NCI-H187 (cell line): ENCODE data around the gene PRKAG2.

Source experiments
- DNase-seq, 2 experiments: peaks; one replicate each; lab custom pipeline; 2025; lab: John Stamatoyannopoulos, UW

PRKAG2 gene

DNA sequence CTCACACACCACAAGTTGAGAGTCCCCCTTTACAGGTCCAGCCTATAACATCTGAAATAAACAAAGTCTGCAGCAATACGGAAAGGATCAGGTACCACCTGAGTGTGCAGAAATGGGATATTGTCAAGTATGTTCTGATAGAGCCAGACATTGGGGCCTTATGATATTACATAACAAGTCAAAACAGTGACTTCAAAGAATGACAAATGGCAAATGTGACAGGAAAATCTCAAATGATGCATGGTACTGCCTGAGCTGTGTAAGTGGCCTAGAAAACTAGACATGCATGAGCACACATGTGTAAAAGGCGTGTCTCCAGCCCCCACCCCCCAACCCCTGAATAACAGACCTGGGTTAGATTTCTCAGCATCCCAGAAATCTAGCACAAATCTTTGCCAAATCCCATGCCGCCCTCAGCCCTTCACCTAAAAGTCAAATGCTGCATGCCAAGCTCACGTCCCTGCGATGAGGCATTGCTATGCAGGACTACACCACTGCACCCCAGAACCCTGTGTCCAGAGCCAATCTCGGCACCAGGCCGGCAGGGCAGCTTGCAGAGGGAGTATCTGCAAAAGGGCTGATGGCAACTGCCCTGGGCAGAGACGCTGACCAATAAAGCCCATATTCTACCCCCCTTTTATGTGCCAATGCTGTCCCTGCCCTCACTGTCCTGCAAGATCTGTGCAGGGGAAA lies 58.8 kb downstream of the PRKAG2 start:
- DNase-seq: no peak

DNA sequence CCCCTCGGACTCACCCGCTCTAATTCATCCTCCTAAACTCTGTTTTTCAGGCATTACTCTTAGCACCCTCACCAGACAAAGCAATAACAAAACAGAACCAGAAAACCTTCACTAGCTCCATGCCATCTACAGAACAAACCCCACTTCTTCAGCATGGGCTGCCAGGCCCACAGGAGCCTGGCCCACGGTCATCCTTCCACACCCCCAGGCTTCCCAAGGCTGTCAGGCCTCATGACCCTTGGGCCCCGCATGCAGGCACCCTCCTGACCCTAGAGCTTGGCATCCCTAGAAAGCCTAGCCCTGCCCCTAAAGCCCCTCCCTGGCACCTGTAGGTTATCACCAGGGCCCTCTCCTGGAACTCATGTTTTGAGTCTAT lies 59.6 kb downstream of the PRKAG2 start:
- DNase-seq: no peak

DNA sequence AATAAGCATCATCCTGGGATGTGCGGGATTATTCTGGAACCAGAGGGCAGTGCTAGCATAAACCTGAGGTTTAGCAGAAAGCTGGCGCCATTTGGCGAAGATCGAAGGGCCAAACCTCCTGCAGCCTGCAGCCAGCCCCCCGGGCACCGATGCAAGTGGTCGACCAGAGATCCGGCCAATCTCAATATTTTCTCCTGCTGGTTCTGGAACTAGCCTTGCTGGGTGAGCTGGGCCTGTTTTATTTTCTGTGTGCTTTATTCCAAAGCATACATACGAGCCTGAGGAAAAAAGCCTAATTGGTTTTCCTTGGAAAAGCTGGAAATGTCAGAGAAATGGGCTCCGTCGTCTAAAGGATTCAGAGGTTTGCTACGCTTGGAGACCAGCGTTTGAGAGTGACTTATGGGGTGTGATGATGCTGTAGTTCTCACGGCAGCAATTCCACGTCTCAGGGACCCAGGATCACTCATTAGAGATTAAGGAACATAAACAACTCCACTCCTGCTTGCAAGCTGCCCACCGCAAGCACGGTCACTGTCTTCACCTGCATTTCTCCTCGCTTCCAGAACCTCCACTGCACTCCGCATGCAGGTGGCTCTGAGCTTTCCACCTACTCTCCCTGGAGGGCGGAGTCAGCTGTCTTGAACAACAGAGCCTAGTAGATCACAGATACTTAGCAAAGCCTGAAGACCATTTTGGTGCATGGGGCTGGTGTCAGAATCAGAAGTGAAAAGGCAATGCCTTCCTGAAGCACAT lies 60.2 kb downstream of the PRKAG2 start:
- no peak for DNase-seq

DNA sequence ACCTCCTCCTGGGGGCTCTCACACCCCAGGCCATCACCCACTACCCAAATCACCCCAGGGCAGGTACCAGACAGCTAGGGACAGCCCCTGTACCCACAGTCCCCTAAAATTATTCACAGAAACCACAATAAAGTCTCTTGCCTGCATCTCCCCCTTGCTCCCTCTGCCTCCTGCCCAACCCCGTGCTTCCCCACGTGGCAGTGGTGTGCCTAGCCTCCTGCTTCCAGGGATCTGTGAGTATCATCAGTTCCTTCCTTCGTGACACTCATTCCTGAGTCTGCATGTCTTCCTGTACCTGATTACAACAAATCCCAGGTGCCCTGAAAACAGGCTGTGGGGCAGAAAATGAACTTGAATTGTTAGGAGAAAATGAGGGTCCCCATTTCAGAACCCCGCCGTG lies 61.5 kb downstream of the PRKAG2 start:
- DNase-seq: no peak

DNA sequence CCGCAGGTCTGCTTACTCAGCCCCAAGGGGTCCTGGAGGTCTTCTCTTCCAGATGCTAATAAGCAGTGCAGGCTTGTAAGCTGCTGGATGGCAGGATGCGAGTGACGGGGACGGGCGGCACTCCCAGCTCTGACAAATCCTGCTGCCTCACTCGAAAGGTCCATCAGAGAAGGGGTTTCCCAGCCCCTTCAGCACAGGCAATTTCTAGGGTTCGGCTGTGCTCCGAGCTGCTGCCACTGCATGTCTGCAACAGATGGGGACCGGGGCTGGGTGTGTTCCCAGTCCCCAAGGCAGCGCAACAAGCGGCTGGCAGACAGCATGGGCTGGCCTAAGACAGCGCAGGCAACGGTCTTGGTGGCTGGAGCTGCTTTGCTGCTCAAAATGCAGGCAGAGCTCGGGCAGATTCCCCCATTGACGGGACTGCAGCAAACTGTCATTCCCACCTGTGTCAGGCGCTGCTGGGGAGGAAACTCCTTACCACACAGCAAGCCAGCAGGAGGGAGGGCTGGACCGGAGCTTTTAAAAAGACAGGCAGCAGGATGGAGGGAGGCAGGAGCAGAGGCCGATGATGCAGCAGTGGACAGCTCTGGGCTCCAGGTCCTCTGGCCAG lies 62.4 kb downstream of the PRKAG2 start:
- DNase-seq: no peak

DNA sequence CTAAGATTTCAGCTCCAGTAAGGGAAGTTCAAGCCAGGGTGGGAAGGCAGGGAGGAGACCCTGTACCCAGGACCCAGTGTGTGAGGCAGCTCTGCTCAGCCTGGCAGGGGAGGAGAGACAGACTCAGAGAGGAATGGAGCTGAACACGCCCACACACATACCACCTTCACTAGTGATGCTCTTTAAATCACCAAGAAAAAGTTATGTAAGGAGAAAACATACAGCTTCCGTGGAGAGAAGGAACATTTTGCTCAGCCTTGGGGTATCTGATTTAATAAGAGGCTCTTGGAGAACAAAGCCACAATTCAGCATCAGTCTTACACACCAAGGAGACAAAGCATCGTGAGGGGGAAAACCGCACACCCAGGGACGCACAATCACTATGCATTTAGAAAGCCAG lies 62.9 kb downstream of the PRKAG2 start:
- no peak for DNase-seq

DNA sequence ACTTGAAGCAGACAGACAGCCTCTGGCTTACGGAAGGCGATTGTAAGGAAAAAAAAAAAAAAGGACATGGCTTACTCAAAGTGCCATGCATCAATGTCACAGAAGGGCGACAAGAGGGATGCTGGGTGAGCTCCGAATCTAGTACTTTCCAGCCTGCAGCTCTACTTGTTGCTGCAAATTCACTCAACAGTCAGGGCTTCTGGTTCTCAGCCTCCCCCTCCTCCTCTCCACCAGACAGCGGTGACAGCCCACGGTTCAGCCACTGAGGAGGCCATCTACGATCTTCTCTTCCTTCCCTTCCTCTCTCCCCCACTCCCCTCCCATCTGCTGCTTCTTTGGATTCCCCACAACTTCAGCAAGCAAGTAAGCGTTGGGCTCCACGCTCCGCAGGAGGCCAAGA lies 63.5 kb downstream of the PRKAG2 start:
- no peak for DNase-seq

DNA sequence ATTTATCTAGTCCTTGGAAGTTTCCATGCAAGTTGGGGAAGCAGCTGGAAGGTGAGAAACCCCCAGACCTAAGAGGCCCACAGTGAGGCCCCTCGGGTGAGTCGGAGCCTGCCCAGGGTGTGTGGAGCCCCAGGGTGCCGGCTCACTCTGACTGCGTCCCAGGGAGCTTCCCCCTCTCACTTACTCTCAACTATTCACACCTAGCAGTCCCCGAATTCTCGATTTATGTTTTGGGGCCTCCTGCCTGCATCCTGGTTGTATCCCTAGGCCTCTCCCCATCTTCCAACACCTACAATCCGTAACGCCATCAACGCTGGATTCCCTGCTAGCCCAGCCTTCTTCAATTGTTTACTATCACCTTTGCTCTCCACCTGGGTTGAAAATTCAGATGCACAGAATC lies 63.9 kb downstream of the PRKAG2 start:
- no peak for DNase-seq

DNA sequence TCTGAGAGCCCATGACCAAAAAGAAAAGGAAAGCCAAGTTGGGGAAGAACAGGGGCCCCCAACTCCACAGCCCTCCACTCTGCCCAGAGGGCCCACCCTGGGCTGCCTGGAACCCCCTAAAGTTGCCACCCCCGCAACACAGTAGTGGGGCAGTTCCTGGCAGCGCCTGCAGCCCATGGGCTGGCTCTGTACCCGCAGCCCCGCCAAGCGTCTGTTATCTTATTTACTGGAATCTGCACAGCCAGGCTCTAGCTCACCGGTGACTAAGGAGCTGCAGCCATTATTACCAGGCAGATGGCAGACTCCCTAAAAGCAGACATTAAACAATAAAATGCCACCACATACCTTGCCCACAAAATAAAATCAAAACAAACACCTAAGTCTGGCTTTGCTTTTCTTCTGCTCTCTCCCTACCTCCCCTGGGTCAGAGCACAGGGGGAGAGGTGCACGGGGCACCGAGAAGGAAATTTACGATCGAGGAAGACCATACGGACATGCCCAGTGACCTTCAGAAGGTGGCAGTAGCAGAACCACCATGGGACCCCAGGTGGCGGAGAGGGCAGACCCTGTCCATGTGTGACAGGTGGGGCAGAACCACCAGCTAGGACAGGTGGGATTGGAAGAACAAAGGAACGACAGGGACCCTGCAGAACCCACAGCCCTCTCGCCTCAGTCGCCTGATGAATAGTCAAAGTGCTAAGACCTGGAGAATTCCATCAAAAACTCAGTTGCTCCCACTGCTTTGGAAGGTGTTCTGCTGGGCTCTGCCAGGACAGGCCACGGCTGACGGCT lies 66.3 kb downstream of the PRKAG2 start:
- DNase-seq: no peak

DNA sequence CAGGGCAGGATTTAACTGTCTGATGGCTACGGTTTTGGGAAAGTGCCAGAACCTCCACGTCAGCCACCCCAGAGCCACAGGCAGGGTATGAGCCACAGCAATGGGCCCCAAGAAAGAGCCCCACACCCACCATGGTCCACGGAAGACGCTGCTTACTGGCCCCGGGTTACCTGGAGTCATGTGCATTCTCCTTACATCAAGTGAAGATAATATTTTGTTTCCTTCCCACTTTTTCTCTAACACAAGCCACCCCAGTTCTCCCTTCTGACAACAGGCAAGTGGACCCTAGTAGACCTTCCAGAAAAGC lies 67.1 kb downstream of the PRKAG2 start:
- DNase-seq: no peak

DNA sequence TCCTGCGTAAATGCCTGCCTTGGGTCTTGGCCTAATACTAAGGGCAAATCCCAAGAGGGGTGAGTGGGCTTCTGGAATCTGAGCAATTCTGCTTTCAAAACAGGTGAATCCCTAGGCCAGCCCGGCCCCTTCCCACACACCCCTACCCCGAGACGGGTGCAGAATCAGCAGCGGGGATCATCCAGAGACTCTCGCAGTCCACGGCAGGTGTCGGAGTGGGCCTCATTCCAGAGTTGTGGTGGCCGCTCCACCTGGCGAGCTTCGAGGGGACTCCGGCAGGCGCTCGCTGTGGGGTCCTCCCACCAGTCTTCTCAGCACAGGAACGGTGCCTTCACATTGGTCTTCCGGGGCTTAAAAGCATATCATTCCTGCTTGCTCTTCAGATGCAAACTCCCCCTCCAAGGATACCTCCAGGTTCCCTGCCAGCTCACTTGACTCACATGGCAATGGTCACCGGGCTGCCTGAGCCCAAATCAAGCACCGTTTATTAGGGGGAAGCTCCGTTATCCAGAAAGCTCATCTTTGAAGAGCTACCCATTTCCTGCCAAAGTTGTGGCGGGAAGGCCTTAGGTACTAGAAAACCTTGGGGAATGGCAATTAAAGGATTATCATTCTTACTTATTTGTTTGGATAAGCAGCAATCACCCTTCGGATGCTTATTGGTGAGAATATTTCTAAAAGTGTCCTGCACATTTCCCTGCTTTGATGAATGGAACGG lies 67.6 kb downstream of the PRKAG2 start:
- DNase-seq: no peak

DNA sequence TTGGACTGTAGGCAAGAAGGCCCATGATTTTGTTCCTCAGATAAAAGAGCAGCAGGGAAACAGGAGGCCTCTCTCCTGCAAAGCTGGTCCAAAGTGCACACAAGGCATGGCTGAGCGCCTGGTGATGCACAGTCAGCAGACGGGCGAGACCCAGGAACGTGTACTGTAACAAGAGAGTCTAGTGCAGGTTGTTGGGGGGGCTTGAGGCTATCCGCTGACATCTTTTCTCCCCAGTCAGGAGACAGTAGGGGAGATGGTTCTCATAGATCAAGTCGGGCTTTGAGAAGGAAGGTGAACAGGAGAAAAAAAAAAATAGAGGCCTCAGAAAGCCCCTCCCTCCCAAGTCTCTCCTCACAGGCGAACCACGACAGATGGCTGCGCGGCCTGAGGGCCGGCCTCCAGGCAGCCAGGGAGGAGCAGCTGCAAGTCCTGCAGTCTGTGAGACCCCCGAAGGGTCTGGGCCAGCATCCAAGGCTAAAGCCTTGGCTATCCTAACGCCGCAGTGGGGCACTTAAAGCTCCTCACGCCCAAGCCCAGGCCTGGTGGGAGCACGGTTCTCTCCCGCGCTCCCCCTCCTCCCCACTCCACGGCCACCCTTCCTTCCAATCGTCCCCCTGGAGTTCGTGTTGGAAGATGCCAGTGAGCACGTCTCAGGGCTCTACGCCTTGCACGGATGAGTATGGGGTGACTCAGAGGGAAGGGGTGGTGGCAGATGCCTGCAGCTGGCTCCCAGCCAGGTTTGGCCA lies 68.3 kb downstream of the PRKAG2 start:
- no peak for DNase-seq

DNA sequence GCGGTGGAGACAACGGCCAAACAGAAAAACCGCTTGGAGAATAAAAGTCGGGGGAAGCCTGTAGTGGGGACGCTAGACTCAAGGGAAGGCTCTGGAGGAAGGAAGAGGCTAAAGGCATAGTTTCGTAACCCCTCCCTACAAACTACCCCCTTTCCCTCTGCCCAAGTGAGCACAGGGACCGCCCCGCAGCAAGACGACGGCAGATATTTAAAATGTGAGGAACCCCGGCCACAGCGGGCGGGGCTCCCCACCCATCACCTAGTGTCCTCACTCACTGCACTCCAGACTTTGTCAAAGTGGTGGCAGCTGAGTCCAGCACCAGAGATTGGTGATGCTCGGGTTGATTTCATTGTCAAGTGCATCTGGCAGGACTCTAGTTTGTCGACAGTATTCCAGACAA lies 69.1 kb downstream of the PRKAG2 start:
- DNase-seq: no peak

DNA sequence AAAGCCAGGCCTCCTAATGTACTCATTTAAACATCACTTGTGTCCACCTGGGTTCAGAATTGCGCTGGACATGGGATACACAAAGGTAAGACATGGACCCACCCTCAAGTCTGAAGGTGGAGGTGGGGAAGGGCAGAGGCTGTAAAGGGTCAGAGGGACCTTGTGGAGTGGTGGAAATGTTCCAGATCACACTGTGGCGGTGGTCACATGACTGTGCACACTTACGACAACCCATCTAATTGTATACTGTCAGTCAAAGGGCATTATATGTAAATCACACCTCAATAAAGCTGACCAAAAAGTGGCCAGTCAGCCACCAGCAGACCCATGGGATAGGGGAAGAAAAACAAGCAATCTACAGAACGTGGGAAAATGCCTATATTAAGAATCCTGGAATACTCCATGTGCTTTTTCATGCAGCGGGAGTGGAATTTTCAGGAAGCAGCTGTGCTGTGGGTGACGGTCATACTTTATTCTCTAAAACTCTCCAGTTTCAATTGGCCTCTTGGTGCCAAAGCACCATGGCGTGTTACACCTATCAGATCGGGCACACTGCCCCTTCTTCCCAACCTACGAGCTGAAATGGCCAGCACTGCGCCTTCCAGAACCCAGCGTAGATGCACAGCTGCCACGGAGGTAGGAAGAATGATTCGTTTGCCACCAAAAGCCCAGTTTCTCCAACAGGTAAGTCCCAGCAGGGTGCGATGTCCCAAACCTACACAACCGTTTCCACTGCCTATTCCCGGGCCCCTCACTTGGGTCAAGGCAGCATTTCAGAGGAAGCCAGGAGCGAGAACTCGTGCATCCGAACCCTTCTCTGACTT lies 69.8 kb downstream of the PRKAG2 start:
- no peak for DNase-seq

DNA sequence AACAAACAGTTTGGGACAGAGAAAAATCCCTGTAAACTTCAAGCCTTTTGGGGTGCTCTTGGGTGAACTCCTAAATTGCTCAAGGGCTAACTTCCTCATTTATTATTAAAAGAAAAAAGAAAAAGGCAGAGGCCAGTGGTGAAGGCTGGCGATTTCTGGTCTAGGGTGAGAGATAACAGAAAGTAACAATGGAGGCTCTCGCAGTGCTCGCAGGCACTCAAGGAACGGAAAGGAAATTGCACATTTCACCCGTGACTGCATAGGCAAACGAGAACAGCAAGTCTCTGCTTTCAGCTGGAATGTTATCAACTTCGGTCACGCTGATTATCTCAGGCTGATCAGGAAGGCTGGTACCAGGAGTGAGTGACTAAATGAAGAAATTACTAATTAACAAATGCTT lies 70.7 kb downstream of the PRKAG2 start:
- no peak for DNase-seq

DNA sequence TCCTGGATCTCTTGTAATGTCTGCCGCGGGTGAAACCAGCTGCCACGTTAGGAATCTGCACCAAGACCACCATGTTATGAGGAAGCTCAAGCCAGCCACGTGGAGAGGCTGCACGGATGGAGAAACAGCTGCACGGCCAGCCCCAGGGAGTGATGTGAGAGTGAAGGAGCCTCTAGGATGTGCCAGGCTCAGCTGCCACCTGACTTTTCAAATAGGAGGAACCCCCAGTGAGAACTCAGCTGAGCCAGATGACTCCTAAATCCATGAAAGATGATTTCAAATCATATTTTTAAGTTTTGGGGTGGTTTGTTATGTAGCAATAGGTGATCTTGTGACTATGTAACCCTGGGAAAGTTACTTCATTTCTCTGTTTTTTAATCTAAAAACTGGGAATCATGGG lies 71.7 kb downstream of the PRKAG2 start:
- DNase-seq: no peak

DNA sequence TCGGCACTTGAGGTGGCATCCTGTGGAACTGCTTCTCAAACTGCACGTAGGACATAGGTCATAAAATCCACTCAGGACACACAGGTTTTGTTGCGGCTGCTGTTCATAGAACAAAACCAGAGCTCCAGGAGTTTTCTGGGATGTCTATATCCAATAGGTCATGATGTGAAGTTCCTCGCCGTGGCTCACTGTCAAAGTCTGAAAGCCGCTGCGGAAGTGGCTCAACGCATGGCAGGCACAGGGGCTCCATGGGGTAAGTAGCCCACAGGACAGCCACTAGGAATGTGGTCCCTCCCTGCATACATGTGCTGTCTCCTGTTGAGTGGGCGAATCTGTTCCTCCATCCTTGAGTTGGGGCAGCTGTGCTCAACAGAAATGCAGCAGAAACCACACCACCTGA lies 72.2 kb downstream of the PRKAG2 start:
- DNase-seq: no peak

DNA sequence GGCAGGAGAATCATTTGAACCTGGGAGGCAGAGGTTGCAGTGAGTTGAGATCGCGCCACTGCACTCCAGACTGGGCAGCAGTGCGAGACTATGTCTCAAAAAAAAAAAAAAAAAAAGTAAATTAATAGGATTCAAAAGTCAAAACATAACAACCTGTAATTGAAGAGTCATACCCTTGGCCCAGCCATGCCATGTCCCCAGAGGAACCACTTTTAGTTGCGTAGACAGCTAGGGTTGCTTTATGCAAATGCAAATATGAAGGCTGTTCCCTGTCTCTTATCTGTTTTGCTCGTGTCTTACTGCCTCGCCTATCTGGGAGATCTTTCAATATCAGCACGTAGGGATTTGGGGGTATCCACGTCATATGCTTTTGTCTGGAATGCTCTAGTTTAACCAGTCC lies 73.1 kb downstream of the PRKAG2 start:
- no peak for DNase-seq

DNA sequence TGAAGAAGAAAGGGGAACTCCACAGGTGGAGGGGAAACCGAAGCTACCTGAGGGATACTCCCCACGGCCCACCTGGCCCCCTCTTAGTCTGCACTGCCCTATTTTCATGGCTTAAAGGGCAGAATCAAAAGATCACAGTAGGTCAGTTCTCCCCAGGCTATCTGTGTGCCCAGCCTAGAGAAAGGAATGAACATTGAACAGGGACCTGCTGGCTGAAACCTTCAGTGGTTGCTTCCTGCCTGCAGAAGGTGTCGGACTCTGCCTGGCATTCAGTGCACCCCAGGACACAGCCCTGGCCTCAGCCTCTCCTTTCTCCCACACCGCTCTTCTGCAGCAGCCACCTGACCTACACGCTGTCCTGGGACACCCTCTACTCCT lies 74.5 kb downstream of the PRKAG2 start:
- DNase-seq: no peak

DNA sequence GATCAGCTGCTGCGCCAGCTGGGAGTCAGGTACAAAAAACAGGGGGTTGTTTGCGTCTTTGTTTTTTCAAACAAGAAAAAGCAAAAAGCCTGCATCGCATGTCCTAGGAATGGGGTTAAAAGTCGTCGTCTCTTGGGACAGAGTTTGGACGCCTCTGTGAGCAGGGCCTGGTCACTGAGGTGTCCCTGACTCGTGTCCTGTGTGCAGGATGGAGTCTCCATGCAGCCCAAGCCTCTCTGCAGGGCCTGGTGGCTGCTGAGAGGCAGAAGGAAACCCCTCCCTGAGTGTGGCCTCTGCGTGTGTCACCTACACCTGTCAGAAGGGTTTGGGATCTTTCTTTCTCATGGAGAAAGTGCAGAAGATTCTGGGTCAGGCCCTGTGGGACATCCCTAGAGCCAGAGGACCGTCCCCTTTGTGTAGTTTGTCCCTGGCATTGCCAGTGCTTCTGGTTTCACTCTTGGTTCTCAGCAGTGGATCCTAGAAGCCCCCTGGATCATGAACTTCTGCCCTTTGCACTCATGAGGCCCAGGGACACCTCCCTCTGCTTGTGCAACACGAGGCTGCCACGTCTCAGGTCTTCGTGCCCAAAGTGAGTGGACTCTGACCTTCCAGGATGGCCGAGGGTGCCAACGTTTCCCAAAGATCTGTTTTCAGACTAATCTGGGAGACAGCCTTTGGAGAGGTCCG lies 75.0 kb downstream of the PRKAG2 start:
- no peak for DNase-seq
